Measurements from ENCODE around the gene AP1S3.
"Not testable (repeated sequence)": the region's sequence is repeated elsewhere in the genome, so short reads cannot be mapped to it uniquely, and the experiment has no call there.

AP1S3 gene

GRCh38 chr2:223801736-223802135 lies 35.6 kb downstream of the AP1S3 start:
- DNase-seq (ENCODE audit: low read depth, low spot score), result no peak
- Histone ChIP-seq H3K27ac (no peak overlapping the region), H3K4me3 (no peak overlapping the region), H3K36me3 (ENCODE audit: insufficient read depth, low read length) (no peaks in the 10 kb centered on the region; the same call in 1 of the 2 replicates), H3K9me3 (ENCODE audit: low read depth, low read length) (no peaks in the 10 kb centered on the region), H3K9ac (ENCODE audit: insufficient read length) (no peak overlapping the region)
- TF ChIP-seq POLR2AphosphoS5 (IDR thresholded peaks at IDR 0.05; ENCODE audit: borderline replicate concordance, low read depth, low read length), result no peak
- TF ChIP-seq EZH2 (IDR thresholded peaks at IDR 0.05), result no peak

- H3K9me3 ChIP-seq (ENCODE audit: low read depth, low read length), result no peaks in the 10 kb centered on the region
- H3K36me3 ChIP-seq (ENCODE audit: insufficient read depth, low read length), result no peaks in the 10 kb centered on the region; the same call in 1 of the 2 replicates
- H3K9ac ChIP-seq (ENCODE audit: insufficient read length), result no peak overlapping the region
- no peak overlapping the region for H3K4me3 ChIP-seq
- DNase-seq (ENCODE audit: low read depth, low spot score), result no peak
- no peak overlapping the region for H3K27ac ChIP-seq
- no peak for TF ChIP-seq POLR2AphosphoS5 (IDR thresholded peaks at IDR 0.05; ENCODE audit: borderline replicate concordance, low read depth, low read length)
- no peak for TF ChIP-seq FOXP2 (optimal IDR thresholded peaks at IDR 0.05; ENCODE audit: control extremely low read depth, extremely low read length, insufficient read depth)
- TF ChIP-seq EZH2 (IDR thresholded peaks at IDR 0.05), result no peak
These were observed 36.5 kb downstream of the AP1S3 start for GRCh38 chr2:223800908-223801307.

GRCh38 chr2:223797811-223798721 lies 39.3 kb downstream of the AP1S3 start:
- peak; percentile 37 for DNase-seq (ENCODE audit: low read depth, low spot score)
- TF ChIP-seq FOXP2 (optimal IDR thresholded peaks at IDR 0.05; ENCODE audit: control extremely low read depth, extremely low read length, insufficient read depth), result no peak
- no peak for TF ChIP-seq POLR2AphosphoS5 (IDR thresholded peaks at IDR 0.05; ENCODE audit: borderline replicate concordance, low read depth, low read length)
- TF ChIP-seq EZH2 (IDR thresholded peaks at IDR 0.05), result no peak
- no peaks in the 10 kb centered on the region for H3K9me3 ChIP-seq (ENCODE audit: low read depth, low read length)
- H3K36me3 ChIP-seq (ENCODE audit: insufficient read depth, low read length), result no peaks in the 10 kb centered on the region; the same call in 1 of the 2 replicates
- no peak overlapping the region for H3K27ac ChIP-seq
- H3K4me3 ChIP-seq, result no peak overlapping the region
- no peak overlapping the region for H3K9ac ChIP-seq (ENCODE audit: insufficient read length)

- H3K4me3 ChIP-seq, result no peak overlapping the region
- no peak overlapping the region for H3K9ac ChIP-seq (ENCODE audit: insufficient read length)
- H3K36me3 ChIP-seq (ENCODE audit: insufficient read depth, low read length), result no peaks in the 10 kb centered on the region; the same call in 1 of the 2 replicates
- H3K27ac ChIP-seq, result no peak overlapping the region
- no peaks in the 10 kb centered on the region for H3K9me3 ChIP-seq (ENCODE audit: low read depth, low read length)
- DNase-seq (ENCODE audit: low read depth, low spot score), result no peak
- TF ChIP-seq EZH2 (IDR thresholded peaks at IDR 0.05) (no peak), FOXP2 (optimal IDR thresholded peaks at IDR 0.05; ENCODE audit: control extremely low read depth, extremely low read length, insufficient read depth) (no peak), POLR2AphosphoS5 (IDR thresholded peaks at IDR 0.05; ENCODE audit: borderline replicate concordance, low read depth, low read length) (no peak)
These were observed 40.3 kb downstream of the AP1S3 start for GRCh38 chr2:223797037-223797436.

- Histone ChIP-seq H3K9me3 (ENCODE audit: low read depth, low read length) (no peaks in the 10 kb centered on the region), H3K36me3 (ENCODE audit: insufficient read depth, low read length) (no peaks in the 10 kb centered on the region), H3K27ac (no peak overlapping the region), H3K4me3 (no peak overlapping the region), H3K9ac (ENCODE audit: insufficient read length) (no peak overlapping the region)
- no peak for DNase-seq (ENCODE audit: low read depth, low spot score)
- TF ChIP-seq EZH2 (IDR thresholded peaks at IDR 0.05) (no peak), FOXP2 (optimal IDR thresholded peaks at IDR 0.05; ENCODE audit: control extremely low read depth, extremely low read length, insufficient read depth) (no peak), POLR2AphosphoS5 (IDR thresholded peaks at IDR 0.05; ENCODE audit: borderline replicate concordance, low read depth, low read length) (no peak)
These were observed 48.0 kb downstream of the AP1S3 start for GRCh38 chr2:223789423-223789822.

GRCh38 chr2:223788826-223789225 lies 48.6 kb downstream of the AP1S3 start:
- TF ChIP-seq EZH2 (IDR thresholded peaks at IDR 0.05), result no peak
- no peak for TF ChIP-seq FOXP2 (optimal IDR thresholded peaks at IDR 0.05; ENCODE audit: control extremely low read depth, extremely low read length, insufficient read depth)
- TF ChIP-seq POLR2AphosphoS5 (IDR thresholded peaks at IDR 0.05; ENCODE audit: borderline replicate concordance, low read depth, low read length), result no peak

GRCh38 chr2:223788106-223788505 lies 49.3 kb downstream of the AP1S3 start:
- H3K27ac ChIP-seq; H3K4me3 ChIP-seq; H3K9ac ChIP-seq (ENCODE audit: insufficient read length): not testable (repeated sequence)

More at GRCh38 chr2:223788826-223789225, 48.6 kb downstream of the AP1S3 start:
- DNase-seq (ENCODE audit: low read depth, low spot score), result no peak
- H3K36me3 ChIP-seq (ENCODE audit: insufficient read depth, low read length), result no peaks in the 10 kb centered on the region
- no peak overlapping the region for H3K4me3 ChIP-seq
- H3K9ac ChIP-seq (ENCODE audit: insufficient read length), result no peak overlapping the region
- H3K27ac ChIP-seq, result no peak overlapping the region
- H3K9me3 ChIP-seq (ENCODE audit: low read depth, low read length), result no peaks in the 10 kb centered on the region

GRCh38 chr2:223787358-223787757 lies 50.0 kb downstream of the AP1S3 start:
- no peak overlapping the region for H3K4me3 ChIP-seq
- H3K9me3 ChIP-seq (ENCODE audit: low read depth, low read length), result no peaks in the 10 kb centered on the region
- H3K36me3 ChIP-seq (ENCODE audit: insufficient read depth, low read length), result no peaks in the 10 kb centered on the region
- H3K27ac ChIP-seq, result no peak overlapping the region
- no peak for DNase-seq (ENCODE audit: low read depth, low spot score)
- H3K9ac ChIP-seq (ENCODE audit: insufficient read length), result no peak overlapping the region
- TF ChIP-seq EZH2 (IDR thresholded peaks at IDR 0.05) (no peak), FOXP2 (optimal IDR thresholded peaks at IDR 0.05; ENCODE audit: control extremely low read depth, extremely low read length, insufficient read depth) (no peak), POLR2AphosphoS5 (IDR thresholded peaks at IDR 0.05; ENCODE audit: borderline replicate concordance, low read depth, low read length) (no peak)

More at GRCh38 chr2:223788106-223788505, 49.3 kb downstream of the AP1S3 start:
- H3K9me3 ChIP-seq (ENCODE audit: low read depth, low read length); H3K36me3 ChIP-seq (ENCODE audit: insufficient read depth, low read length); DNase-seq (ENCODE audit: low read depth, low spot score): not testable (repeated sequence)
